HCT116 (cell line): ENCODE measurements around the gene ENTPD8. TPM values are rescaled to one million over a fixed set of nuclear protein-coding genes. Genes with fewer than 3 reads are reported as not detected.

Experiments used
- ATAC-seq: fragments of 200-7000 bp; cut with Tn5 transposase; 2 replicates; pipeline ENCODE4 v1.9.1; 2020; ENCODE audit warnings: mild to moderate bottlenecking, moderate library complexity
- BruUV-seq: library from RNA; stranded (reverse); fragments of 400-500 nt; replicated peaks from 2 replicates; lab custom pipeline; 2021; lab: Mats Ljungman, UMichigan
- CTCF ChIA-PET: fragments of 300-600 bp; sonication (Branson Sonifier 250); formaldehyde crosslinking; loops from one replicate; lab custom pipeline; 2021; ENCODE audit warnings: antibody characterized with exemption; lab: Charles Lee
- POLR2A ChIA-PET: fragments of 300-600, 350-600 bp; sonication (Branson Sonifier 250); formaldehyde crosslinking; loops from one replicate; lab custom pipeline; 2021; ENCODE audit warnings: antibody characterized with exemption; lab: Charles Lee
- RAD21 ChIA-PET, 2 experiments: fragments of 300-600 bp; sonication (Branson Sonifier 250); formaldehyde crosslinking; loops; one replicate each; lab custom pipeline; 2023; ENCODE audit warnings: low total read pairs in 2 of 2; ENCODE audit not compliant: uncharacterized antibody in 2 of 2, unreplicated experiment in 2 of 2, low non-redundant PET in 1 of 2; lab: Charles Lee
- DNase-seq: peaks from one replicate; pipeline ENCODE4 v3.0.0-alpha.2; 2010; ENCODE audit warnings: low read depth, low spot score
- H2AFZ ChIP-seq: fragments of 200-600 bp; shearing (Covaris generic), sonication (generic); 2 replicates; pipeline ENCODE4 v1.6.1; 2017; ENCODE audit warnings: low read depth, mixed run types, mixed read lengths, antibody characterized with exemption, low read length; ENCODE audit not compliant: poor library complexity, severe bottlenecking
- H3K27ac ChIP-seq: 2 replicates; pipeline ENCODE4 v1.5.1; 2012; ENCODE audit warnings: low read depth, low read length
- H3K27me3 ChIP-seq: fragments of 200-600 bp; sonication (generic); 2 replicates; pipeline ENCODE4 v1.6.1; 2016; ENCODE audit warnings: mixed run types, low read length, mixed read lengths; ENCODE audit not compliant: insufficient read depth
- H3K36me3 ChIP-seq, 2 experiments: fragments of 200-500 bp in 1 of 2; fragments of 200-600 bp in 1 of 2; sonication (Bioruptor generic) in 1 of 2; sonication (generic) in 1 of 2; 2 replicates each; pipeline versions ENCODE4 v1.5.1 to v1.6.1; 2014 to 2016; ENCODE audit warnings: low read length in 2 of 2, inconsistent platforms in 1 of 2, mixed read lengths in 1 of 2, mixed run types in 1 of 2; ENCODE audit not compliant: insufficient read depth in 2 of 2, control insufficient read depth in 1 of 2
- H3K4me1 ChIP-seq, 2 experiments: fragments of 200-600 bp in 1 of 2; sonication (generic) in 1 of 2; 2 replicates each; pipeline versions ENCODE4 v1.5.1 to v1.6.1; 2012 to 2017; ENCODE audit warnings: low read length in 2 of 2, inconsistent platforms in 1 of 2, mild to moderate bottlenecking in 1 of 2, mixed read lengths in 1 of 2, mixed run types in 1 of 2, moderate library complexity in 1 of 2; ENCODE audit not compliant: insufficient read depth in 2 of 2, control insufficient read depth in 1 of 2
- H3K4me2 ChIP-seq: fragments of 200-600 bp; sonication (generic); 2 replicates; pipeline ENCODE4 v1.6.1; 2017; ENCODE audit warnings: mixed run types, low read length, mixed read lengths
- H3K4me3 ChIP-seq, 2 experiments: fragments of 200-600 bp in 1 of 2; sonication (generic) in 1 of 2; replicated peaks in 1 of 2; 2 replicates each; pipeline ENCODE4 v1.5.1; 2011 to 2016; ENCODE audit warnings: low read length in 2 of 2, control low read depth in 1 of 2, low read depth in 1 of 2, mild to moderate bottlenecking in 1 of 2, mixed read lengths in 1 of 2, mixed run types in 1 of 2
- H3K79me2 ChIP-seq: fragments of 200-600 bp; sonication (generic); 2 replicates; pipeline ENCODE4 v1.6.1; 2017; ENCODE audit warnings: mild to moderate bottlenecking, mixed run types, low read length, moderate library complexity, mixed read lengths; ENCODE audit not compliant: insufficient read depth
- H3K9ac ChIP-seq: fragments of 200-600 bp; sonication (generic); 2 replicates; pipeline ENCODE4 v1.6.1; 2016; ENCODE audit warnings: low read length, mixed read lengths
- H3K9me2 ChIP-seq: fragments of 200-600 bp; sonication (generic), shearing (Covaris generic); 2 replicates; pipeline ENCODE4 v1.6.1; 2017; ENCODE audit warnings: mixed run types, mild to moderate bottlenecking, moderate library complexity; ENCODE audit not compliant: insufficient read depth
- H3K9me3 ChIP-seq, 2 experiments: fragments of 200-500 bp in 1 of 2; fragments of 200-600 bp in 1 of 2; sonication (Bioruptor generic) in 1 of 2; sonication (generic) in 1 of 2; 2 replicates each; pipeline ENCODE4 v1.6.1; 2014 to 2017; ENCODE audit warnings: low read length in 2 of 2, mixed read lengths in 2 of 2, inconsistent platforms in 1 of 2, low read depth in 1 of 2, mild to moderate bottlenecking in 1 of 2, mixed run types in 1 of 2, moderate library complexity in 1 of 2; ENCODE audit not compliant: control insufficient read depth in 1 of 2, insufficient read depth in 1 of 2
- H4K20me1 ChIP-seq: fragments of 200-600 bp; sonication (generic), shearing (Covaris generic); 2 replicates; pipeline ENCODE4 v1.6.1; 2017; ENCODE audit warnings: mixed run types, mild to moderate bottlenecking, moderate library complexity; ENCODE audit not compliant: insufficient read depth
- JUND ChIP-seq: IDR thresholded peaks from 2 replicates; pipeline ENCODE4 v1.6.1; 2012
- SRF ChIP-seq: IDR thresholded peaks from 2 replicates; pipeline ENCODE4 v1.6.1; 2012; ENCODE audit warnings: low read depth
- YY1 ChIP-seq: IDR thresholded peaks from 2 replicates; pipeline ENCODE4 v1.6.1; 2011; ENCODE audit warnings: low read length, low read depth, moderate library complexity, mild to moderate bottlenecking; ENCODE audit not compliant: insufficient replicate concordance; ENCODE audit errors: extremely low read depth
- intact Hi-C: fragments of 100-400 bp; cut with micrococcal nuclease; formaldehyde crosslinking; loops from 2 replicates; pipeline ENCODE4 v1.10.0; 2022
- total RNA-seq: library from RNA; stranded (reverse); gene quantifications from one replicate; pipeline ENCODE4 v1.2.1, GENCODE V29; 2021; ENCODE audit not compliant: unreplicated experiment
- TF ChIP-seq, protein P1 (sequence below): IDR thresholded peaks from 2 replicates; pipeline ENCODE4 v1.6.1; 2011; ENCODE audit warnings: mild to moderate bottlenecking, low read length, moderate library complexity; ENCODE audit not compliant: insufficient replicate concordance; ENCODE audit errors: extremely low read depth

Gene ENTPD8
- total RNA-seq, 1 experiment from 2014 or later: 1.7 TPM

DNA sequence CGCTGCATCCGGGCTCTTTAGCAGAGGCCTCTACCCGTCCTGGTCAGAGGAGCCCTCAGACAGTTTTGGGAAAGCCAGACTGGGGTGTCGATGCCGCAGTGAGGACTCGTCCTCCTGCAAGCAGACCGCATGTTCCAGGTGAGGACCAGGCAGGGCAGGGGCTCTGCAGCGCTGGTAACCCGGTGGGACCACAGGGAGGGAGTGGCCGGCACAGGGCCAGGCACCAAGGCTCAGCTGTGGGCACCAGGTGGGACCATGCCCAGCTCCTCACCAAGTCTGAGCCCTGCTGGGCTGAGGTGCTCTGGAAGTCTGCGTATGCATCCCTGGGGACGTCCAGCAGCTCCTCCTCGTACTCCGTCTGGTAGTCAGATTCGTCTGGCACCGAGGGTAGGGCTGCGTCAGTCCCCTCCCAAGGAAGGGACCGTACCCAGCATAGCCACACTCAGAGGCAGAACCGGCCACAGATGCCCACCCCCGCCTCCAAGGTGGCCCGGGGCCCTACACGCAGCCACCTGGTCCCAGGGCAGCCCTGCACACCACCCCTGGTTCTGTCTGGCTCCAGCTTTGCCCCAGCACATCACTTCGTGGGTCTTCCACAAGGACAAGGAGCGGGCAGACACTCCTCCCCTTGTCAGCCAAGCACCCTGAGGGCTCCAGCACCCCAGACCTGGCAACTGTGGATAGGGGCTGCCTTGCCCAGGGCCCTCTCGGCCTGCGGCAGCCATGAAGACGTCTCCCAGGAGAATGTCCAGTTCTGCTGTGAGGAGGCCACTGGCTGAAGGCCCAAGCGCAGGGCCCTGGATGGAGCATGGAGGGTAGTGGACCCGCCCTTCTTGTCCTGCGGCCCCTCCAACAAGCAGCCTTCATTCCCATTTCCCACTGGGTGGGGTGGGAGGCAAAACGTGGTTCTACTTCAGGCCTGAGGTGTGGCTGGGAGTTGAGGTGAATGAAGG lies 19.5 kb upstream of the ENTPD8 start:
- Histone ChIP-seq H3K36me3 (peaks cover 9 to 19% of the 10 kb centered on the region in 2 experiments; a peak in 2 of 4 replicates), H3K9ac (no peak overlapping the region), H3K27me3 (no peaks in the 10 kb centered on the region)
- CTCF ChIA-PET: no interaction called here
- no peak for DNase-seq
- TF ChIP-seq, protein P1, sequence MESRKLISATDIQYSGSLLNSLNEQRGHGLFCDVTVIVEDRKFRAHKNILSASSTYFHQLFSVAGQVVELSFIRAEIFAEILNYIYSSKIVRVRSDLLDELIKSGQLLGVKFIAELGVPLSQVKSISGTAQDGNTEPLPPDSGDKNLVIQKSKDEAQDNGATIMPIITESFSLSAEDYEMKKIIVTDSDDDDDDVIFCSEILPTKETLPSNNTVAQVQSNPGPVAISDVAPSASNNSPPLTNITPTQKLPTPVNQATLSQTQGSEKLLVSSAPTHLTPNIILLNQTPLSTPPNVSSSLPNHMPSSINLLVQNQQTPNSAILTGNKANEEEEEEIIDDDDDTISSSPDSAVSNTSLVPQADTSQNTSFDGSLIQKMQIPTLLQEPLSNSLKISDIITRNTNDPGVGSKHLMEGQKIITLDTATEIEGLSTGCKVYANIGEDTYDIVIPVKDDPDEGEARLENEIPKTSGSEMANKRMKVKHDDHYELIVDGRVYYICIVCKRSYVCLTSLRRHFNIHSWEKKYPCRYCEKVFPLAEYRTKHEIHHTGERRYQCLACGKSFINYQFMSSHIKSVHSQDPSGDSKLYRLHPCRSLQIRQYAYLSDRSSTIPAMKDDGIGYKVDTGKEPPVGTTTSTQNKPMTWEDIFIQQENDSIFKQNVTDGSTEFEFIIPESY: no peak
- TF ChIP-seq YY1 (no peak), JUND (no peak), SRF (no peak)
- TF ChIP-seq, all 23 proteins: peak for 0
- Histone ChIP-seq H3K9me3 (no peaks in the 10 kb centered on the region), H2AFZ (no peak overlapping the region), H3K27ac (peak overlapping the region; percentile 81), H3K4me1 (peaks cover 19 to 53% of the 10 kb centered on the region in 2 experiments), H3K4me3 (no peak overlapping the region), H3K9me2 (no peaks in the 10 kb centered on the region), H4K20me1 (no peaks in the 10 kb centered on the region), H3K4me2 (no peak overlapping the region), H3K79me2 (peaks cover 31% of the 10 kb centered on the region)
- RAD21 ChIA-PET: no interaction called here
- intact Hi-C loops: no loop called here
- ATAC-seq: no peak
- POLR2A ChIA-PET: no interaction called here
- no TSS peak for BruUV-seq
